ENCODE measurements around the gene GNB2. TPM values are rescaled to one million over a fixed set of nuclear protein-coding genes. Genes with fewer than 3 reads are reported as not detected.
A peak's percentile ranks its signal among the peaks of the same experiment; 100 is the strongest.

The GNB2 gene
- total and polyA plus RNA-seq, 2 of the 13 experiments (the other 11 are each of a cell fraction or from before 2014, with no cell fraction given): 48.3 to 67.1 TPM

DNA sequence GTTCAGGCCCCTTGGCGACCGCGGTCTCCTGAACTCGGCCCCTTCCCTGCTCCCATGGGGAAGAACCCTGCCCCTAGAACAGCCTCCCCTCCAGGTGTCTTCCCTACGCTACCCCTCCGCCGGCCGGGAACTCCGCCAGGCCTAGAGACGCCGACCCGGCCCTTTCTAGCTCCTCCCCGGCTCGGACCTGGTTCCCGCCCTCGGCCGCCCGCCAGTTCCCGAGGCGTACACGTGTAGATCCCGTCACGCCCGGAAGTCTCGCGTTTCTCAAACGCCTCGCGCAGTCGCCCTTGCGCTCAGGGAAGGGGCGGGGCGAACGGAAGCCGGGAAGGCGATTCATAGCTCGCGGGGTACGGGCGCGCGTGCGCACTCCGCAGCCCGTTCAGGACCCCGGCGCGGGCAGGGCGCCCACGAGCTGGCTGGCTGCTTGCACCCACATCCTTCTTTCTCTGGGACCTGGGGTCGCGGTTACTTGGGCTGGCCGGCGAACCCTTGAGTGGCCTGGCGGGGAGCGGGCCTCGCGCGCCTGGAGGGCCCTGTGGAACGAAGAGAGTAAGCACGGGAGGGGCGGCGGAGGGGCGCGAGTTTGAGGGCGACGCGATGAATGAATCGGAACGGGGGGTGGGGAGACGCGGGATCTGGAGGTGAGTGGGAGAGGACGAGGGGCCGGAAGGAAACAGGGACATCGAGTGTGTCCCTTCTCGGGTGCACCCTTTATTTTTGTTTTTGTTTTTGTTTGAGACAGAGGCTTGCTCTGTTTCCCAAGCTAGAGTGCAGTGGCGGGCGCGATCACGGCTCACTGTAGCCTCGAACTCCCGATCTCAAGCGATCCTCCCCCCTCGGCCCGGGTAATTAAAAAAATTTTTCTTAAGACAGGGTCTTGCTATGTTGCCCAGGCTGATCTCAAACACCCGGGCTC lies 32.5 kb downstream of the GNB2 start, which contains the start of gene POP7 (continued):
- peak; percentile 68 for TF ChIP-seq AGO1 (IDR thresholded peaks at IDR 0.05; ENCODE audit: low read depth, low read length, poor library complexity, severe bottlenecking)
- no peak; the same call in 1 of the 2 replicates for TF ChIP-seq ZMYM2 (CRISPR knock-in tag; IDR thresholded peaks at IDR 0.05)
- no peak for TF ChIP-seq ZNF563 (CRISPR knock-in tag; IDR thresholded peaks at IDR 0.05)
- peak; percentile 63; the same call in 1 of the 2 replicates for TF ChIP-seq ELF3 (CRISPR knock-in tag; IDR thresholded peaks at IDR 0.05)
- TF ChIP-seq NR2F6 (IDR thresholded peaks at IDR 0.05): no peak
- TF ChIP-seq NR2F6 (CRISPR knock-in tag; IDR thresholded peaks at IDR 0.05): peak; percentile 45; the same call in 1 of the 2 replicates
- TF ChIP-seq, protein P1, sequence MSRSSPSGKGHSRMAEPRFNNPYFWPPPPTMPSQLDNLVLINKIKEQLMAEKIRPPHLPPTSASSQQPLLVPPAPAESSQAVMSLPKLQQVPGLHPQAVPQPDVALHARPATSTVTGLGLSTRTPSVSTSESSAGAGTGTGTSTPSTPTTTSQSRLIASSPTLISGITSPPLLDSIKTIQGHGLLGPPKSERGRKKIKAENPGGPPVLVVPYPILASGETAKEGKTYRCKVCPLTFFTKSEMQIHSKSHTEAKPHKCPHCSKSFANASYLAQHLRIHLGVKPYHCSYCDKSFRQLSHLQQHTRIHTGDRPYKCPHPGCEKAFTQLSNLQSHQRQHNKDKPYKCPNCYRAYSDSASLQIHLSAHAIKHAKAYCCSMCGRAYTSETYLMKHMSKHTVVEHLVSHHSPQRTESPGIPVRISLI (CRISPR knock-in tag; IDR thresholded peaks at IDR 0.05; ENCODE audit: borderline replicate concordance): 0 out of 2 replicates have a peak, but pooled peaks have one; percentile 44
- no peak for TF ChIP-seq SRSF9 (IDR thresholded peaks at IDR 0.05; ENCODE audit: borderline replicate concordance, insufficient read depth, low read depth, low read length, poor library complexity, severe bottlenecking)
- TF ChIP-seq ZNF556 (CRISPR knock-in tag; IDR thresholded peaks at IDR 0.05; ENCODE audit: borderline replicate concordance): peak; percentile 97
- TF ChIP-seq, protein P2, sequence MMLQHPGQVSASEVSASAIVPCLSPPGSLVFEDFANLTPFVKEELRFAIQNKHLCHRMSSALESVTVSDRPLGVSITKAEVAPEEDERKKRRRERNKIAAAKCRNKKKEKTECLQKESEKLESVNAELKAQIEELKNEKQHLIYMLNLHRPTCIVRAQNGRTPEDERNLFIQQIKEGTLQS (CRISPR knock-in tag; IDR thresholded peaks at IDR 0.05): no peak
- TF ChIP-seq ARNTL (CRISPR knock-in tag; IDR thresholded peaks at IDR 0.05): peak; percentile 94
- TF ChIP-seq CHCHD3 (CRISPR knock-in tag; IDR thresholded peaks at IDR 0.05): no peak
- TF ChIP-seq ZNF891 (CRISPR knock-in tag; IDR thresholded peaks at IDR 0.05): no peak
- TF ChIP-seq, protein P3, sequence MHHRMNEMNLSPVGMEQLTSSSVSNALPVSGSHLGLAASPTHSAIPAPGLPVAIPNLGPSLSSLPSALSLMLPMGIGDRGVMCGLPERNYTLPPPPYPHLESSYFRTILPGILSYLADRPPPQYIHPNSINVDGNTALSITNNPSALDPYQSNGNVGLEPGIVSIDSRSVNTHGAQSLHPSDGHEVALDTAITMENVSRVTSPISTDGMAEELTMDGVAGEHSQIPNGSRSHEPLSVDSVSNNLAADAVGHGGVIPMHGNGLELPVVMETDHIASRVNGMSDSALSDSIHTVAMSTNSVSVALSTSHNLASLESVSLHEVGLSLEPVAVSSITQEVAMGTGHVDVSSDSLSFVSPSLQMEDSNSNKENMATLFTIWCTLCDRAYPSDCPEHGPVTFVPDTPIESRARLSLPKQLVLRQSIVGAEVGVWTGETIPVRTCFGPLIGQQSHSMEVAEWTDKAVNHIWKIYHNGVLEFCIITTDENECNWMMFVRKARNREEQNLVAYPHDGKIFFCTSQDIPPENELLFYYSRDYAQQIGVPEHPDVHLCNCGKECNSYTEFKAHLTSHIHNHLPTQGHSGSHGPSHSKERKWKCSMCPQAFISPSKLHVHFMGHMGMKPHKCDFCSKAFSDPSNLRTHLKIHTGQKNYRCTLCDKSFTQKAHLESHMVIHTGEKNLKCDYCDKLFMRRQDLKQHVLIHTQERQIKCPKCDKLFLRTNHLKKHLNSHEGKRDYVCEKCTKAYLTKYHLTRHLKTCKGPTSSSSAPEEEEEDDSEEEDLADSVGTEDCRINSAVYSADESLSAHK (CRISPR knock-in tag; IDR thresholded peaks at IDR 0.05; ENCODE audit: borderline replicate concordance): no peak
- TF ChIP-seq TCF7 (IDR thresholded peaks at IDR 0.05; ENCODE audit: low read depth): no peak
- TF ChIP-seq, protein P4, sequence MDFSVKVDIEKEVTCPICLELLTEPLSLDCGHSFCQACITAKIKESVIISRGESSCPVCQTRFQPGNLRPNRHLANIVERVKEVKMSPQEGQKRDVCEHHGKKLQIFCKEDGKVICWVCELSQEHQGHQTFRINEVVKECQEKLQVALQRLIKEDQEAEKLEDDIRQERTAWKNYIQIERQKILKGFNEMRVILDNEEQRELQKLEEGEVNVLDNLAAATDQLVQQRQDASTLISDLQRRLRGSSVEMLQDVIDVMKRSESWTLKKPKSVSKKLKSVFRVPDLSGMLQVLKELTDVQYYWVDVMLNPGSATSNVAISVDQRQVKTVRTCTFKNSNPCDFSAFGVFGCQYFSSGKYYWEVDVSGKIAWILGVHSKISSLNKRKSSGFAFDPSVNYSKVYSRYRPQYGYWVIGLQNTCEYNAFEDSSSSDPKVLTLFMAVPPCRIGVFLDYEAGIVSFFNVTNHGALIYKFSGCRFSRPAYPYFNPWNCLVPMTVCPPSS (IDR thresholded peaks at IDR 0.05): no peak
- TF ChIP-seq HOXA3 (CRISPR knock-in tag; IDR thresholded peaks at IDR 0.05): peak; percentile 61
- no peak; the same call in 1 of the 2 replicates for TF ChIP-seq ZNF839 (CRISPR knock-in tag; IDR thresholded peaks at IDR 0.05; ENCODE audit: borderline replicate concordance)
- TF ChIP-seq, protein P5, sequence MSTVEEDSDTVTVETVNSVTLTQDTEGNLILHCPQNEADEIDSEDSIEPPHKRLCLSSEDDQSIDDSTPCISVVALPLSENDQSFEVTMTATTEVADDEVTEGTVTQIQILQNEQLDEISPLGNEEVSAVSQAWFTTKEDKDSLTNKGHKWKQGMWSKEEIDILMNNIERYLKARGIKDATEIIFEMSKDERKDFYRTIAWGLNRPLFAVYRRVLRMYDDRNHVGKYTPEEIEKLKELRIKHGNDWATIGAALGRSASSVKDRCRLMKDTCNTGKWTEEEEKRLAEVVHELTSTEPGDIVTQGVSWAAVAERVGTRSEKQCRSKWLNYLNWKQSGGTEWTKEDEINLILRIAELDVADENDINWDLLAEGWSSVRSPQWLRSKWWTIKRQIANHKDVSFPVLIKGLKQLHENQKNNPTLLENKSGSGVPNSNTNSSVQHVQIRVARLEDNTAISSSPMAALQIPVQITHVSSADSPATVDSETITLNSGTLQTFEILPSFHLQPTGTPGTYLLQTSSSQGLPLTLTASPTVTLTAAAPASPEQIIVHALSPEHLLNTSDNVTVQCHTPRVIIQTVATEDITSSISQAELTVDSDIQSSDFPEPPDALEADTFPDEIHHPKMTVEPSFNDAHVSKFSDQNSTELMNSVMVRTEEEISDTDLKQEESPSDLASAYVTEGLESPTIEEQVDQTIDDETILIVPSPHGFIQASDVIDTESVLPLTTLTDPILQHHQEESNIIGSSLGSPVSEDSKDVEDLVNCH (CRISPR knock-in tag; IDR thresholded peaks at IDR 0.05): no peak
- no peak for TF ChIP-seq CERS6 (CRISPR knock-in tag; IDR thresholded peaks at IDR 0.05)
